ENCODE measurements around the gene KMO.

The KMO gene

DNA sequence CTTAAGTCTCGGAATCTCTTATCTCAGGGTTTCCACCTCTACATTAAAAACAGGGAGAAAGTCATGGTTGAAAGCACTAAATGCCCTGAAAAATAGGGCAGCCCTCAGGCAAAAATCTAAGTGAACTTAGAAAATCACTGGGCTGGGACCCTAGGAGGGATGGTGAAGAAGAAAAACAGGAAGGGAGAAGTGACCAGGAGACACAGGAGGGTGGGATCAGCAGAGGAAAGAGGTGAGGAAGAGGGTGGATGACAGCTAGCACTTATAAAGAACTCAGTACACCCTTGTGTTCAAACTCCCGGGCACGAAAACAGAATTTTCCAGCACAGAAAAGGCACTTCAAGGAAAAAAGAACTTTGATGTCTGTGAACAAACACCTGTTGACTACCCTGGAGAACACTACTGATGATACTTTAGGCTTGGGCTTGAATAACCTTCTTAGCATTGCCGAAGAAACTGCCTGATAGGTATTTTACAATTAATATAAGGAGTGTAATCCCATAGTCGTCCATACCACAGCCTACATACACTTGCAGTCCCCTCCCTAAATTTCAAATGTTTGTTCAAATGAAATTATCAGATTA lies 106.0 kb downstream of the KMO start:
- no peaks in the 10 kb centered on the region for H3K27me3 Mint-ChIP-seq

DNA sequence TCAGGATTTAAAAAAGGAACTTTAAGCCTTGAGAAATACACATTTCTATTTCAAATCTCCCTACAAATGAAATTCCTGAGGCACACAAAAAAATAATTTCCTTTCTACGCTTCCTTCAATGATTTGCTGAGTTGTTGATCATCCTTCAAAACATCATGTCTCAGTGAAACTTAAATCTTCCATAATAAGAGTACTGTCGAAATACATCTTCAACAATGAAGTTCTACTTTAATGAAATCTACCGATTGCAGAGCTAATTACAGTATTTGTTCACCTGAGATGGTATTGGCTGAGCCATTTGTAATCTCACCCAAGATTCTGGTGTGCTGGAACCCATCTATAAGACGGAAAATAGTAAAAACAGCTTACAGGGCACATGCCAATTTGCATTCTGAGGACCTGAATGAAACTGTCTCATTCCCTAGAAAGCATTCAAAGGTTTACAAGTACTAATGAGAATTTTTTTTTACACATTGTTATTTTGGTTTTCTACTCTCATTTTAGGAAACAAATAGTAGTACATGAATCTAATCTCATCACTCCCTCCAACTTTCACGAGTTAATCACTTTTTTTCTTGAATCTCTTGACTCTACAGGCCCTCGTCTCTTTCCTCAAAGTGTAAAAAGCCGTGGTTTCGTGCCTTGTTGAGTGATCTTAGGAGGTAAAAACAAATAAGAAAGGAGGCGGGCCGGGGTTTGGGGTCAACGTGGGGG lies 106.9 kb downstream of the KMO start:
- no peaks in the 10 kb centered on the region for H3K27me3 Mint-ChIP-seq

More for the DNA sequence above, 106.0 kb downstream of the KMO start:
- Mint-ChIP-seq H3K4me3 (peak overlapping the region; percentile 88), H3K27ac (no peak overlapping the region), H3K36me3 (ENCODE audit: low read depth) (peaks cover 55% of the 10 kb centered on the region), H3K9me3 (peaks cover 9% of the 10 kb centered on the region), H3K4me1 (ENCODE audit: low read depth) (peaks cover 54% of the 10 kb centered on the region)
- DNase-seq = no peak

DNA sequence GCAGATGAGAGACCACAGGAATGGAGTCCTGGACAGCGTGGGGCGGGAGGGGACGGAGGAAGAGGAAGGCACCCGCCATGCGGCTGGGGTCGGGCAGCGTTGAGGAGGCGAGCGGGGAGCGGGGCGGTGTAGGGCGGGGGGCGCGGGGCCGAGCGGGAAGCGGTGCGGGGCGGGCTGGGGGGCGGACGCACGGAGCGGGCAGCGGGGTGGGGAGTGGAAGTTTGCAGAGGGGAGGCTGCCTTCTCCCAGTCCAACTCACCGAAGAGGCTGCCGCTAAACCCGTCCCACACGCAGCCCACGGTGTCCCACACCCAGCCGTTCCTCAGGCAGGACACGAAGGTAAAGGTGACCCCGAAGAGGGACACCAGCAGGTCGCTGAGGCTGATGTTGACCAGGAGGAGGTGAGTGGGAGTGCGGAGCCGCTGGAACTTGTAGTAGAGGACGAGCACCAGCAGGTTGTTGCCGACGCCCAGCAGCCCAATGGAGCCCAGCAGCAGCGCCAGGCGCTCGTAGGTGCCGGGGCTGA lies 107.5 kb downstream of the KMO start:
- peak; percentile 78 for DNase-seq
- Mint-ChIP-seq H3K4me1 (ENCODE audit: low read depth) (peaks cover 55% of the 10 kb centered on the region), H3K36me3 (ENCODE audit: low read depth) (peaks cover 41% of the 10 kb centered on the region), H3K4me3 (peak overlapping the region; percentile 88), H3K27me3 (no peaks in the 10 kb centered on the region), H3K9me3 (peaks cover 9% of the 10 kb centered on the region), H3K27ac (peak overlapping the region; percentile 89)

More for the DNA sequence above, 106.9 kb downstream of the KMO start:
- Mint-ChIP-seq H3K9me3 (peaks cover 9% of the 10 kb centered on the region), H3K36me3 (ENCODE audit: low read depth) (peaks cover 47% of the 10 kb centered on the region), H3K4me1 (ENCODE audit: low read depth) (peaks cover 59% of the 10 kb centered on the region), H3K4me3 (peak overlapping the region; percentile 88), H3K27ac (peak overlapping the region; percentile 89)
- DNase-seq = no peak

DNA sequence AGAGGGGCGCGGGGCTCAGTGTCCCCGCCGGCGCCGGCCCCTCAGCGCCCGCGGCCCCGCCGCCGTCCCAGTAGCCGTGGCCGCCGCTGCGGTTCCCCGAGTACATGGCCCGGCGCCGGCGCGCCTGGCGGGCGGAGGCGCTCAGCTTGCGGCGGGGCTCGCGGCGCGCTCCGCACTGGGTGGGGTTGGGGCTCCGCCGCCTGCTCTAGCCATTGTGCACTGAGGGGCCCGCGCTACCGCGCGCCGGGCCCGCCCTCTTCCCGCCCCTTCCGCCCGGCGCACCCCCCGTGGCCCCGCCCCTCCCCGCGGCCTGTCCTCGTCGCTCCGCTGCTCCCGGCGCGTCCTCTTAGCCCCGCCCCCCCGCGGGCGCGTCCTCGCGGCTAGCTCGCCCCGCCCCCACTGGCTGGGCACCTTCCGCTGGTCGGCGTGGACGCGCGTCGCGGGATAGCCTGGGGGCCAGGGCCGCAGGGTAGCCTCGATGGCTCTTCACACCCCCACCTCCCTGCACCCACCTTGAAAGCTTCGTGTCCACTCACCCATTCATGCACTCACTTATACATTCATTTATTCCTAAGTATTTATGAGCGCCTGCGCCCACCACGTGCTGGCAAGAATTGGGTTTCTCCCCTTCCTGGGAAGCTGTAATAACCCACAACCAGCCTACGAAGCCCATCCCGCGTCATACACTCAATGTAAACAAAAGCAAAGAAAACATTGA lies 108.1 kb downstream of the KMO start, which contains the start of the genes CHML and OPN3:
Gene CHML, minus strand, starts transcription at position 221 of the 718 bp plus-strand sequence. CDS start 4,603 bp downstream, outside the sequence.
Gene OPN3, minus strand, starts transcription at position 221 of the 718 bp plus-strand sequence. Its CDS starts 115 bp downstream, at position 106.
- Mint-ChIP-seq H3K36me3 (ENCODE audit: low read depth) (peaks cover 35% of the 10 kb centered on the region), H3K27ac (peak within 1 kb of the TSS; percentile 89), H3K4me3 (peak within 1 kb of the TSS; percentile 88), H3K4me1 (ENCODE audit: low read depth) (peaks cover 50% of the 10 kb centered on the region), H3K27me3 (no peaks in the 10 kb centered on the region), H3K9me3 (peaks cover 9% of the 10 kb centered on the region)
- peak; percentile 96 for DNase-seq

DNA sequence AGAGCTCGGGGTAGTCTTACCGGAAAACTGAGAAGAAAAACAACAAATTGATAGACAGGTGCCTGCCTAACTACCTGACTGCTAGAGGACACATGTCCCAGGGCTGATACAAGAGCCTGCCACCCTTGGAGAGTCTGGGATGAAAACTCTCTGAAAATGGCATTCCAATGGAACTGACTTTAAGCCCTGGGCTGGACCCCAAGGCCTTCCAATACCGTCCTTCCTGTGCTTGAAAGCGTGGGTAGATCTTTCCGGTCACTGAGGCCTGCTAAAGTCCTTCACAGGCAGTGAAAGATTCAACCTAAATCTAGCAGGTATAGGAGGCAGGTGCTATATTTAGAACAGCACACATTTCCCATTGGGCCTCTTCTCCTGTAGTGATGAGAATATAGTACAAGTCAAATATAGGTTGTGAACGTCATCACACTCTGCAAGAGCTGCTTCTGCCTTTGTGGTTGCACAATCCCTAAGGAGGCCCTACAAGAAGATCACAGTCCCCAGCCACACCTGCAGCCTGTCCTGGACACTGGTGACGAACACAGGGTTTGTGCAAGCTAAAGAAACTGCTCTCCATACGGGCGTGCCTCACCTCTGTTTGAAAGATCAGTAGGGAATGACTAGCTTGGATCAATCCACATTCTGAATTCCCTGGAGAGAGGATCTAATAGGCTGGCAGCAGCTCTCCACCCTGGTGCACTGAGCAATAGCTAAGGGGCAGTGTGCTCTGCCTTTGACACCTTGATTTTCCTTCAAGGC lies 108.9 kb downstream of the KMO start:
- H3K36me3 Mint-ChIP-seq (ENCODE audit: low read depth) = peaks cover 28% of the 10 kb centered on the region
- peak overlapping the region; percentile 46 for H3K4me3 Mint-ChIP-seq
- peaks cover 42% of the 10 kb centered on the region for H3K4me1 Mint-ChIP-seq (ENCODE audit: low read depth)
- H3K27me3 Mint-ChIP-seq = no peaks in the 10 kb centered on the region
- peak; percentile 31 for DNase-seq
- H3K27ac Mint-ChIP-seq = peak overlapping the region; percentile 79
- peaks cover 9% of the 10 kb centered on the region for H3K9me3 Mint-ChIP-seq

DNA sequence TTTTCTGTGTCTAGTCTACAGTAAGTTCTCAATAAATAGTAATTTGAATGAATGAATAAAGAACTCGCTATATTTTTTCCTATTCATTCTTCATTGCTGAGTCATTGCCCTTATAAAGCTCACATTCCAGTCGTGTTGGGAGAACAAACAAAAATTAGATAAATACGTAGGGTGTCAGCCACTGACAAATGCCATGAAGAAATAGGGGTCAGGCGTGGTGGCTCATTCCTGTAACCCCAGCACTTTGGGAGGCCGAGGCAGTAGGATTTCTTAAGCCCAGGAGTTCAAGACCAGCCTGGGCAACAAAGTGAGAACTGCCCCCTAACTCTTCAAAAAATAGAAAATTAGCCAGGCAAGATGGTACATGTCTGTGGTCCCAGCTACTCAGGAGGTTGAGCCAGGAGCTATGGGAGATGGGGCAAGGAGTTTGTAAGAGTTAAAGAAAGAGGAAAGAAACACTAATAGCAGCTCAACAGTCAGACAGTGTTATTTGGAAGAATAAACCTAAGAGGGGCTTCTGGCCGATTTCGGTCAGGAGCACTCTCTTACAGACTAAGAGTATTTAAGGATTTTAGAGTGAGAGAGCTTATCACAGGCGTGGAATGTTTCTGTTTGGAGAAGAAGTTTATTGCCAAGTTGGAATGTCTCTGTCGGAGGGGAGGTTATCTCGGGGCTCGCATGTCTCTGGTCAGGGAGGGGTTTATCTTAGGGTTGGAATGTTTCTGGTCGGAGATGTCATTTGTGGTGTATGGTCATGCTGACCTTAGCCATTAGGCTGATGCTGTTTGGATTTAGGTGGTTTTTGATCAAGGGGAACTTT lies 109.8 kb downstream of the KMO start:
- no peak overlapping the region for H3K4me3 Mint-ChIP-seq
- no peaks in the 10 kb centered on the region for H3K27me3 Mint-ChIP-seq
- H3K4me1 Mint-ChIP-seq (ENCODE audit: low read depth) = peaks cover 36% of the 10 kb centered on the region
- peaks cover 9% of the 10 kb centered on the region for H3K9me3 Mint-ChIP-seq
- H3K27ac Mint-ChIP-seq = no peak overlapping the region
- no peak for DNase-seq
- peaks cover 21% of the 10 kb centered on the region for H3K36me3 Mint-ChIP-seq (ENCODE audit: low read depth)

DNA sequence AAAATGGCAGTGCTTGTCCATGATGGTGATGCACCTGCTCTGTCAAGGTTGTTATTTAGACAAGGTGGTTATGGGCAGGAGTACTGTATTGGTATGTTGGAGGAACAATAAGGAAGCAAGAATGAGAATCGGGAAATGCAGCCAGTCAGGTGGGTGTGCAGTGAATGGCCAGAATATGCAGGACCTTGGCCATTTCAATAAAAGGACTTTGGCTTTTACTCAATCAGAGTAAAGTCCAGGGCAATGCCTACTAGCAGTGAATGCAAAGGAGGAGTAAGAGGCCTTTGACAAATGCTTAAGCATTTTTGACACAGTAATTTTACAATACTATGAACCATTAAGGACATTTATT lies 110.4 kb downstream of the KMO start:
- H3K4me1 Mint-ChIP-seq (ENCODE audit: low read depth) = peaks cover 30% of the 10 kb centered on the region
- H3K4me3 Mint-ChIP-seq = no peak overlapping the region
- H3K36me3 Mint-ChIP-seq (ENCODE audit: low read depth) = peaks cover 15% of the 10 kb centered on the region
- no peaks in the 10 kb centered on the region for H3K27me3 Mint-ChIP-seq
- H3K27ac Mint-ChIP-seq = no peak overlapping the region
- DNase-seq = no peak
- H3K9me3 Mint-ChIP-seq = peaks cover 9% of the 10 kb centered on the region

DNA sequence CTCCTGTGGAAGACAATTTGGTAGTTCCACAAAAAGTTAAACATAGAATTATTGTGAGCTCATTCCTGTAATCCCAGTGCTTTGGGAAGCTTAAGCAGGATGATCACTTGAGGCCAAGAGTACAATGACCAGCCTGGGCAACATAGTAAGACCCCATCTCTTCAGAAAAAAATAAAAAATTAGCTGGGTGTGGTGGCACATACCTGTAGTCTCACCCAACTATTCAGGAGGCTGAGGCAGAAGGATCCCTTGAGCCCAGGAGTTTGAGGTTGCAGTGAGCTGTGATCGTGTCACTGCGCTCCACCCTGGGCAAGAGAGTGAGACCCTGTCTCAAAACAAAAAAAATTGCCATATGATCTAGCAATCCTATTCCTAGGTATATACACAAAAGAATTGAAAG lies 112.1 kb downstream of the KMO start:
- Mint-ChIP-seq H3K27ac (no peak overlapping the region), H3K36me3 (ENCODE audit: low read depth) (peaks cover 2% of the 10 kb centered on the region), H3K4me1 (ENCODE audit: low read depth) (peaks cover 15% of the 10 kb centered on the region), H3K9me3 (peaks cover 9% of the 10 kb centered on the region), H3K4me3 (no peak overlapping the region), H3K27me3 (no peaks in the 10 kb centered on the region)
- no peak for DNase-seq

DNA sequence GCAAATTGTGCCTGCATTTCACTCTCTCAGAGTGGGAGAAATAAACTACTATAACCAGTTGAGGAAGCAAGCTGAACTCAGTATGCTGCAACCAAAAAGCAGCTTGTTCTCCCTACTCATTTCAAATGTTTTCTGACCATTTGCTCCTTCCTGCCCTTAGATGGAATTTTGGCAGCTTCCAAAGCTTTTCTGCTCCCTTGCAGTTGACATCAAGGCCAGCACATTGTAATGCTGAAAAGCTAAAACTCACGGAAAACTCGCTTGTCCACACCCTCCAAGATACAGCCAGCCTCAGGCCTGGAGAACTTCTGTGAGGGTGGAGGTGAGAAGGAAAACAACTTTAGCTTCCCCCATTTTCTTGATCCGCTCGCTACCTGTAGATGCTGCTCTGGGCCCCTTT lies 113.0 kb downstream of the KMO start:
- Mint-ChIP-seq H3K9me3 (peaks cover 9% of the 10 kb centered on the region), H3K27ac (no peak overlapping the region), H3K36me3 (ENCODE audit: low read depth) (no peaks in the 10 kb centered on the region), H3K4me3 (no peak overlapping the region), H3K27me3 (no peaks in the 10 kb centered on the region), H3K4me1 (ENCODE audit: low read depth) (peaks cover 14% of the 10 kb centered on the region)
- no peak for DNase-seq
